HUES64 (cell line): ENCODE measurements around the gene PPP4R1. TPM values are rescaled to one million over a fixed set of nuclear protein-coding genes. Genes with fewer than 3 reads are reported as not detected.

ENCODE experiments used
- H3K27ac ChIP-seq: 2 replicates; pipeline ENCODE4 v1.7.0; 2013; ENCODE audit warnings: low read depth, low read length, inconsistent platforms
- H3K27me3 ChIP-seq: 2 replicates; pipeline ENCODE4 v1.6.1; 2013; ENCODE audit warnings: mild to moderate bottlenecking, low read length; ENCODE audit not compliant: insufficient read depth
- H3K36me3 ChIP-seq: 2 replicates; pipeline ENCODE4 v1.6.1; 2013; ENCODE audit warnings: mild to moderate bottlenecking, low read length; ENCODE audit not compliant: insufficient read depth
- H3K4me1 ChIP-seq: 2 replicates; pipeline ENCODE4 v1.6.1; 2013; ENCODE audit warnings: mild to moderate bottlenecking, low read length, moderate library complexity; ENCODE audit not compliant: insufficient read depth
- H3K4me3 ChIP-seq: 2 replicates; pipeline ENCODE4 v1.5.1; 2013; ENCODE audit warnings: mild to moderate bottlenecking, low read length, moderate library complexity
- H3K9ac ChIP-seq: 2 replicates; pipeline ENCODE4 v1.6.1; 2013; ENCODE audit warnings: mild to moderate bottlenecking, low read depth, low read length
- H3K9me3 ChIP-seq: 2 replicates; pipeline ENCODE4 v1.6.1; 2013; ENCODE audit warnings: low read depth, low read length; ENCODE audit not compliant: insufficient read depth
- WGBS: fragments of 150-250, 120-280 bp; methylation state at CpG from one replicate; pipeline ENCODE4 v1.1.7; 2013; ENCODE audit warnings: missing lambda C conversion rate; 5-methylcytosine and 5-hydroxymethylcytosine counted together
- polyA plus RNA-seq, 2 experiments: library from polyadenylated mRNA; stranded (reverse); fragments of 50-300 nt; gene quantifications; one replicate each; pipeline ENCODE4 v1.2.3, GENCODE V29; 2013

Gene PPP4R1, protein sequence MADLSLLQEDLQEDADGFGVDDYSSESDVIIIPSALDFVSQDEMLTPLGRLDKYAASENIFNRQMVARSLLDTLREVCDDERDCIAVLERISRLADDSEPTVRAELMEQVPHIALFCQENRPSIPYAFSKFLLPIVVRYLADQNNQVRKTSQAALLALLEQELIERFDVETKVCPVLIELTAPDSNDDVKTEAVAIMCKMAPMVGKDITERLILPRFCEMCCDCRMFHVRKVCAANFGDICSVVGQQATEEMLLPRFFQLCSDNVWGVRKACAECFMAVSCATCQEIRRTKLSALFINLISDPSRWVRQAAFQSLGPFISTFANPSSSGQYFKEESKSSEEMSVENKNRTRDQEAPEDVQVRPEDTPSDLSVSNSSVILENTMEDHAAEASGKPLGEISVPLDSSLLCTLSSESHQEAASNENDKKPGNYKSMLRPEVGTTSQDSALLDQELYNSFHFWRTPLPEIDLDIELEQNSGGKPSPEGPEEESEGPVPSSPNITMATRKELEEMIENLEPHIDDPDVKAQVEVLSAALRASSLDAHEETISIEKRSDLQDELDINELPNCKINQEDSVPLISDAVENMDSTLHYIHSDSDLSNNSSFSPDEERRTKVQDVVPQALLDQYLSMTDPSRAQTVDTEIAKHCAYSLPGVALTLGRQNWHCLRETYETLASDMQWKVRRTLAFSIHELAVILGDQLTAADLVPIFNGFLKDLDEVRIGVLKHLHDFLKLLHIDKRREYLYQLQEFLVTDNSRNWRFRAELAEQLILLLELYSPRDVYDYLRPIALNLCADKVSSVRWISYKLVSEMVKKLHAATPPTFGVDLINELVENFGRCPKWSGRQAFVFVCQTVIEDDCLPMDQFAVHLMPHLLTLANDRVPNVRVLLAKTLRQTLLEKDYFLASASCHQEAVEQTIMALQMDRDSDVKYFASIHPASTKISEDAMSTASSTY
- 59.5 TPM for polyA plus RNA-seq (2013, experiment 1 of 2)
- 55.0 TPM for polyA plus RNA-seq (2013, experiment 2 of 2)

DNA sequence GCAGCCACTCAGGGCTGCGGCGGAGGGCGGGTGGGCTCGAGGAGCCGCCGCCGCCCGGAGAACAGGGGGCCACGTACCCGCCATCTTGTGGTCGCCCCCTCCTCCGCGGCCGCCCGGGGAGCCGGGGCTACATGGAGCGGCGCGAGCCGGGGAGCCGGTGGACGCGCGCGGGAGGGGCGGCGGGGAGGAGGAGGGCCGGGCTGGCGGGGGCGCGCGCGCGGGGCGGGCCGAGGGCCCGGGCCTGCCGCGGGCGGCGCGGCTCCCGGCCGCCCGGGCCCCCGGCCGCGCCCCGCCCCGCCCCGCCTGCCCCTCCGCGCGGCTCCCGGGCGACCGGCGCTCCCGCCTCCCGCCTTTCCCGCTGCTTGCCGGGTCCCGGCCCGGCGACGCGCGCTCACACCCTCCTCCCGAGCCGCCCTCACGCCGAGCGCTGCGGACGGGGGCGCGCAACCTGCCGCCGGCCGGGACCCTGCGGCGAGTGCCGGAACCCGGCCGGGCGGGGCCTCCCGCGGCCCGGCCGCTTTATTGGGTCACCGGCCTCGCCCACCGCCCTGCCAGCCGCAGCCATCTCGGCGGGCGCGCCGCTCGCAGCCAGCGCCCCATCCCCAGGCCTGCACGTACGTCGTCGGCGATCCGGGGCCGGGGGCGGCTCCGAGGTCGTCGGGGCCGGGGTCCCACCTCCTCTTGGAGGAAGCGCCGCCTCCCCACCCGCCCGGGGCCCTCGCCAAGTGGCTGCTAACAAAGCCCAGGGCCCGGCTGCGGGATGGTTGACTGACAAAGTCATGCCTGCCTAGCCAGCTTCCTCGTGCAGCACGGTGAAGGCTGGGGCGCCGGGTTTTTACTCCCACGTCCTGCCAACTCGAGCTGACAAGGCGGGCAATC is at the start of gene PPP4R1:
TSS of gene PPP4R1 (minus strand) at position 159 of the 879 bp plus-strand sequence. CDS start at position 84, 75 bp downstream.
- H3K27me3 ChIP-seq = no peaks in the 10 kb centered on the region
- H3K4me1 ChIP-seq = peaks cover 25% of the 10 kb centered on the region
- no peaks in the 10 kb centered on the region for H3K9me3 ChIP-seq
- peak within 1 kb of the TSS; percentile 94 for H3K27ac ChIP-seq
- H3K36me3 ChIP-seq = peaks cover 9% of the 10 kb centered on the region
- H3K9ac ChIP-seq = peak within 1 kb of the TSS; percentile 82
- WGBS = under 1% methylated on average over 127 of the region's 127 CpGs
- H3K4me3 ChIP-seq = peak within 1 kb of the TSS; percentile 87

DNA sequence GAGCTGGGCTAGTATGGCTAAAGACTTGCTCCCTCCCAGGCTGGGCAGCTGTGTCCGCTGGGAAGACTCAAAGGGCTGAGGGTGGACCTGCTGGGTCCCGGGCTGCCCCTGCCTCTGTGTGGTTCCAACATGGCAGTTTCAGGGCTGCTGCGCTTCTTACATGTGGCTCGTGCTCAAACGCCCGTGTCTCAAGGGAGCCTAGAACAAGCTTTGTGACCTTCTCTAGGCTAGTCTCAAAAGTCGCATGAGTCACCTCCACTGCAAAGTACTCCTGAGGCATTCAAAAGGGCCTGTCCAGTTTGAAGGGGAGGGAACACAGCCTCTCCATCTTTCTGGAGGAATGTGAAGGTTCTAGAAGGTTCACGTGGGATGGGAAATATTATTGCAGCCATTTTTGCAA is 49.0 kb upstream of the PPP4R1 start:
- WGBS = 88% methylated on average over 8 of the region's 8 CpGs
- no peak overlapping the region for H3K9ac ChIP-seq

DNA sequence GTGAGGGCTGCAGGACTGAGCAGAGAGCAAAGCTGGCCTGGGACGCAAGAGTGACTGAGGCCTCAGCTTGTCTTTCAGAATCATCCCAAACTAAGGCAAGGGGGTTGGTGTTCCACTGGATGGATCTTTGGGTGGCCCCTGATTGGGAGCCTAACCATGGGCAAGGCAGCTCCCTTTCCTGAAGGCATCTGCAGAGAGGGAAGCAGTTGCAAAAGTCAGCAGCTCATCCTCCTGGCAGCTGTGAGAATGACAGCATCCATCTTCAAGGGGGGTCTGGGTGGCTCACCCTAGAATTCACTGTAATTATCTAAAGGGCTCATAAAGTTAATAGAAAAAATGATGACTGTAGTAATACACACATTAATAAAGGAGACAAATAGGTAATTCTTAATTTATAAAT is 47.2 kb upstream of the PPP4R1 start:
- Histone ChIP-seq H3K27me3 (no peaks in the 10 kb centered on the region), H3K36me3 (no peaks in the 10 kb centered on the region), H3K4me1 (no peaks in the 10 kb centered on the region), H3K9ac (no peak overlapping the region), H3K9me3 (no peaks in the 10 kb centered on the region), H3K27ac (no peak overlapping the region), H3K4me3 (no peak overlapping the region)
- WGBS = 84% methylated on average over 1 of the region's 1 CpG

More for the DNA sequence above, 49.0 kb upstream of the PPP4R1 start:
- Histone ChIP-seq H3K27ac (no peak overlapping the region), H3K36me3 (no peaks in the 10 kb centered on the region), H3K4me1 (no peaks in the 10 kb centered on the region), H3K4me3 (no peak overlapping the region), H3K27me3 (no peaks in the 10 kb centered on the region), H3K9me3 (no peaks in the 10 kb centered on the region)

DNA sequence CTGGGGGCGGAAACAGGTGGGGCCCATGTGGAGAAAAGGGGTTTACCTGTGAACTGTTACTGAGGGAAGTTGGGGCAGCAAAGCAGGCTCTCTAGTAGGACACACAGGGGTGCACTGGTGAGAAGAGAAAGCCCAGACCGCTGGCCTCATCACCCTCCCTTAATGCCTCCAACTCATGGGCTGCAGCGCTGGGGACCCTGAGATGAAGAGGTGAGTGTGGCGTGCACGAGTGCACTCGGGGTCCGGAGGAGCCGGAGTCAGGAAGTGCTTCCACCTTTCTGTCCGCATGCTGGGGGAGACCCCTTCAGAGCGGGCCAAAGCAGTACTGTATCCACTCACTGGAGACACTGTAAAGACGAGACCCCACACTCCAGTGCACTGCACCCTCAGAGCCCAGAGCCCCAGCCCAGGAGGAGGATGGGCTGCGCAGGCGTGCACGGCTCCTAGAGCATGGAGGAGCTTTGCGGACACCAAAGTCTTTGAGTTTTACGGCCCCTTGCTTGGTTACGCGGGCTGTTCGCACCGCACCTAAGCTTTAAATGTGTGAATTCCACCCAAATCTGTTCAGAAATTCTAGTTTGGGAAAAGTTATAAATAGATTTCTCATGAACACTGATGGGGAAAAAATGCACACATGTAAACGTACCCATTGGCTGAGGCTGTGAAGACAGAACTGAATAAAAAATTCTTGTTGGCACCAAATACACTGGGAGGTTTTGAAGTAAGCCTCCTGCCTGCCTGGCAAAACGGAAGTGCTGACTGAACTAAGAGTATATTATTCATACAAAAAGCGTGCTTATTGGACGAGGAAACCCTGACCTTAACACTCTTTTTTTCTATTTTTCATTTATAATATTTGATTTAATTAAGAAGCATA is 45.4 kb upstream of the PPP4R1 start:
- Histone ChIP-seq H3K9me3 (no peaks in the 10 kb centered on the region), H3K4me3 (no peak overlapping the region), H3K36me3 (no peaks in the 10 kb centered on the region), H3K27ac (no peak overlapping the region), H3K9ac (no peak overlapping the region), H3K4me1 (no peaks in the 10 kb centered on the region), H3K27me3 (no peaks in the 10 kb centered on the region)
- WGBS = 97% methylated on average over 24 of the region's 24 CpGs

DNA sequence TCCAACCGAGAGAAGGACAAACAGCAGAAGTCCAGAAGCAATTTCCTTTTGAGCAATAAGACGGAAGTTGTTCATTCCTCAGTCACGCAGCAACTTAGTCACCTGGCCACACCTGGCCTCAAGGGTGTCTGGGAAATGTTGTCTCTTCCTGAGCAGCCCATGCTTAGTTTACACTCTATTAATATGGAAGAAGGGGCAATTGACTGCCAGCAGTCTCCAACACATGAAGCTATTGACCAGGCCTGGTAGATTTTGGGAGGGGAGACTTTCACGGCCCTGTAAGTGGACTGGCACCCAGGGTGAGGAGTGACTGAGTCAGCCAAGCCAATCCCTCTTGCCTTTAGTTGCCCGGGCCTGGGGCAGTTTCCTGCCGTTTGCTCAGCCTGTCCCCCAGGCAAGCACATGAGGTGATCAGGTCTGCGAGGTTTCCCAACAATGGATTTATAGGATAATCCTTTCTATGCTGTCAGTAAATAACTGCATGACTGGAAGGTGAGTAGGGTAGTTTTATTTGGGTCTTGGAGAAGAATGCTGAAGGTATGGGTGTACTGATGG is 43.8 kb upstream of the PPP4R1 start:
- H3K36me3 ChIP-seq = no peaks in the 10 kb centered on the region
- no peaks in the 10 kb centered on the region for H3K27me3 ChIP-seq
- WGBS = 94% methylated on average over 7 of the region's 7 CpGs
- no peaks in the 10 kb centered on the region for H3K9me3 ChIP-seq
- H3K4me3 ChIP-seq = no peak overlapping the region
- no peak overlapping the region for H3K27ac ChIP-seq
- no peaks in the 10 kb centered on the region for H3K4me1 ChIP-seq
- no peak overlapping the region for H3K9ac ChIP-seq

DNA sequence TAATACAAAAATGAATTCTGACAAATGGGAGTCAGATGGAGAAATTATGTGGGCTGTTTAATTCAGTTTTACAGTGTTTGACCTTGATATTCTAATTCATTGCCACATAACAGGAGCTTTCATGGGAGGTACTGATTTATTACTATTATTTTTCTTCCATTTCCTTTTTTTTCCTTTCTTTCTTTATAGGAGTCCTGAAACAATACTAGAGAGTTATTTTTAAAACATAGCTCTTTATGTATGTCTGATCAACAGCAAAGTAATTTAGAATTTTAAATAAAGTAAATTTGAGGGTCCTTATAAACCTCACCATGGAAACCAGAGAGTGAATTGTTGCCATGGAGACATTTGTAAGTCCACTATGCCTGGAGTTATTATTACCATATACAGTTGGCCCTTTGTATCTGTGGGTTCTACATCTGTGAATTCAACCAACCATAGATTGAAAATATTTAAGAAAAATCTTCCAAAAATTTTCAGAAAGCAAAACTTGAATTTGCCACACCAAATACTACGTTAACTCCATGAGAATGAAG is 40.9 kb upstream of the PPP4R1 start:
- Histone ChIP-seq H3K4me1 (no peaks in the 10 kb centered on the region), H3K27me3 (no peaks in the 10 kb centered on the region), H3K9ac (no peak overlapping the region), H3K4me3 (no peak overlapping the region), H3K36me3 (no peaks in the 10 kb centered on the region), H3K9me3 (no peaks in the 10 kb centered on the region), H3K27ac (no peak overlapping the region)
- 100% methylated on average over 1 of the region's 1 CpG for WGBS

DNA sequence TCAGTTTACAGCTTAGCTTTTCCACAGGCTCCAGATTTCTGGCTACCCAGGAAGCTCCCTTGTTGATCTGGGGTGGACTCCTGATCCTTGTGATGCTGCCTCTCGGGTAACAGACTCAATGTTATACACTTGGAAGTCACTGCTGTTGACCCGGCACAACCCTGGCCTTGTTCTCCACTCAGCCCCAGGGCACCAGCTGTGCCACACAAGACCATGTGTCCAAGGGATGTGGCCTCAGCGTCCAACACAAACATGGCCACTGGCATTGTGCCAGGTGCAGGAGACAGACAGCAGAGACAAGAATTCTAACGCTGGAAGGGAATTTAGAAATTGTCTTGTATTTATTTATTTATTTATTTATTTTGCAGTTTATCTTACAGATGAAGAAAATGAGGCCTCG is 39.0 kb upstream of the PPP4R1 start:
- H3K27ac ChIP-seq = no peak overlapping the region
- H3K9ac ChIP-seq = no peak overlapping the region
- H3K36me3 ChIP-seq = no peaks in the 10 kb centered on the region
- 92% methylated on average over 4 of the region's 5 CpGs for WGBS
- H3K9me3 ChIP-seq = no peaks in the 10 kb centered on the region
- no peak overlapping the region for H3K4me3 ChIP-seq
- no peaks in the 10 kb centered on the region for H3K4me1 ChIP-seq
- H3K27me3 ChIP-seq = no peaks in the 10 kb centered on the region

DNA sequence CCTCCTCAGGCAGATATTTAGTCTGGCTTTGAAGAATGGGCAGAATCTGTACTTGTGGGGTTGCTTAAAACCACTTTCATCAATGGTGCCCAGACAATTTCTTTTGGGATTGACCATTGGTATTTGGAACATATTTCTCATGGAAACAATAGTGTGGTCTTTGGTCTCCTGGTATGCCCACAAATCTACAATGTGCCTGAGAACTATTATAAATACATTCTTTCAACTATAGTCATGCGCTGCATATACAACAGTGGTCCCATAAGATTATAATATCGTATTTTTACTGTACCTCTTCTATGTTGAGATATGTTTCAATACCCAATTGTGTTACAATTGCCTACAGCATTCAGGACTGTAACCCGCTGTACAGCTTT is 34.8 kb upstream of the PPP4R1 start:
- WGBS = 95% methylated on average over 3 of the region's 3 CpGs
- H3K27ac ChIP-seq = no peak overlapping the region
- H3K27me3 ChIP-seq = no peaks in the 10 kb centered on the region
- H3K9ac ChIP-seq = no peak overlapping the region
- no peak overlapping the region for H3K4me3 ChIP-seq
- H3K9me3 ChIP-seq = no peaks in the 10 kb centered on the region
- peaks cover 3% of the 10 kb centered on the region for H3K4me1 ChIP-seq
- H3K36me3 ChIP-seq = no peaks in the 10 kb centered on the region

DNA sequence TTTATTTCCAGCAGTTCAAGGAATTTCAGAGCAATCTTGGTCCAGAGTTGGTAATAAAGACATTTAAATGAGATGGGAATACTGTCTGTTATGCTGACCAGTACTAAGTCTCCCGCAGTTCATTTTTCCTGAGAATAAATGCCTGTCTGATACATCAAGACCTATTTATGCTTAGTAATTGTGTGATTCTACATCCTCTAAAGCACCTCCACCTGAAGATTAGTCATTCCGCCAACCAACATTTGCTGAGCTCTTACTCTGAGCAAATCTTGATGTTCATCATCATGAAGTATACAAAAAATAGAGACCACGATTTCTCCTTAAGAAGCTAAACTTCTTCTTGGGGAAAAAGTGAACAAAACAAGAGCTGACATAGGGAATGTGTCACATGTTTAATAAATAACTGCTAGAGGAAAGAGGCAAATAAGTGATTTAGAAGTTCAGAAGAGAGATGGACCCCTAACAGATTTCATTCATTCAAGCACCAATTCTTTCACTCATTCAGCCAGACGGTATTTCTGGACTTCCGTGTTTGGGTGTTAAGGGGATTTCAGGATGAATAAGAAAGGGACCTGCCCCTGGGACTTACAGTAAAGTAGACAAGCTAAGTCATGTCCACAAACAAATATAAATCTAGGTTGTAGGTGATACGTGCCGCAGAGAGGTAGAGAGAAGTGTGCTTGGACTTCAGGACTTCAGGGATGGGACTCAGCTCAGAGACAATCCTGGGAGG is 34.2 kb upstream of the PPP4R1 start:
- H3K36me3 ChIP-seq = no peaks in the 10 kb centered on the region
- no peaks in the 10 kb centered on the region for H3K27me3 ChIP-seq
- 97% methylated on average over 6 of the region's 7 CpGs for WGBS
- peaks cover 9% of the 10 kb centered on the region for H3K4me1 ChIP-seq
- no peak overlapping the region for H3K27ac ChIP-seq
- H3K9ac ChIP-seq = no peak overlapping the region
- no peaks in the 10 kb centered on the region for H3K9me3 ChIP-seq
- no peak overlapping the region for H3K4me3 ChIP-seq
